ENCODE data around the gene PPM1D.

PPM1D gene

DNA sequence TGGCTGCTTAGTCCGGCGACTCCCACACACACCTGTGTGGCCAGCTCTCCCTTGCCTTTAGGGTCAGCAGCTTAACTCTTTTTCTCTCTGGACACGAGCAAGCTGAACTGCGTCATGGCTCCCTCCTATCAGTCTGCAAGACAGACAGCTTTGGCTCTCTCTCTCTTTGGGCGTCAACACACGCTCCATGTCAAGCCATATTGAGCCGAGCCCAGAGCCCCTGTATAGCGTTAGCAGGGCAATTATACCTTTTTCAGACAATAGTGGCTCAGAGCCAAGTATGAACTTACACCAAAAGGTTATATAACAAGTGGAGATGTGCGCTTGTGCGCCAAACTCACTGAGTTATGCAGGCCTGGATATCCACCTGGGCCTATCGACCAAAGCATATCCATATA, 39.1 kb upstream of the PPM1D start:
- H3K4me3 ChIP-seq (ENCODE audit: low read length): no peak overlapping the region
- no peak for DNase-seq (ENCODE audit: low read depth)
- TF ChIP-seq, protein P1, sequence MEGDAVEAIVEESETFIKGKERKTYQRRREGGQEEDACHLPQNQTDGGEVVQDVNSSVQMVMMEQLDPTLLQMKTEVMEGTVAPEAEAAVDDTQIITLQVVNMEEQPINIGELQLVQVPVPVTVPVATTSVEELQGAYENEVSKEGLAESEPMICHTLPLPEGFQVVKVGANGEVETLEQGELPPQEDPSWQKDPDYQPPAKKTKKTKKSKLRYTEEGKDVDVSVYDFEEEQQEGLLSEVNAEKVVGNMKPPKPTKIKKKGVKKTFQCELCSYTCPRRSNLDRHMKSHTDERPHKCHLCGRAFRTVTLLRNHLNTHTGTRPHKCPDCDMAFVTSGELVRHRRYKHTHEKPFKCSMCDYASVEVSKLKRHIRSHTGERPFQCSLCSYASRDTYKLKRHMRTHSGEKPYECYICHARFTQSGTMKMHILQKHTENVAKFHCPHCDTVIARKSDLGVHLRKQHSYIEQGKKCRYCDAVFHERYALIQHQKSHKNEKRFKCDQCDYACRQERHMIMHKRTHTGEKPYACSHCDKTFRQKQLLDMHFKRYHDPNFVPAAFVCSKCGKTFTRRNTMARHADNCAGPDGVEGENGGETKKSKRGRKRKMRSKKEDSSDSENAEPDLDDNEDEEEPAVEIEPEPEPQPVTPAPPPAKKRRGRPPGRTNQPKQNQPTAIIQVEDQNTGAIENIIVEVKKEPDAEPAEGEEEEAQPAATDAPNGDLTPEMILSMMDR (IDR thresholded peaks at IDR 0.05; ENCODE audit: insufficient read depth, low read depth, low read length, missing control alignments): no peak

DNA sequence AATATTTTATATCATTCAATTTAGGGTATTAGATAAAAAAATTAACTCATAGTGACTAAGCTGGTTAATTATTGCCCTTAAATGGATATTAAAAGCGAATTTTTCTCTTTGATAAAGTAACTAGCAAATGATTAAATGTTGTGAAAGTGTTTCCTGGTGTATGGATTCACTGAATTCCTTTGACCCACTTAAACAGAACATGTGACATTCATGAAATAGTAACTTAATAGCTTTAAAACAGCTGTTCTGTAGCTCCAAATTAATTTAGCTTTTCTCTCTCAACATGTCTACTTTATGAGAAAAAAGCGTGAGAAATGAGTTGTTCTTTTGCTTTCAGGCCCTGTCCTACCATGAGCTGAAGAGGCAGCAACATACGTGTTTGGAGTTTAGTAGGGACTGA, 37.6 kb upstream of the PPM1D start:
- H3K4me3 ChIP-seq (ENCODE audit: low read length): no peak overlapping the region
- no peak for DNase-seq (ENCODE audit: low read depth)
- TF ChIP-seq, protein P1 (IDR thresholded peaks at IDR 0.05; ENCODE audit: insufficient read depth, low read depth, low read length, missing control alignments): no peak

DNA sequence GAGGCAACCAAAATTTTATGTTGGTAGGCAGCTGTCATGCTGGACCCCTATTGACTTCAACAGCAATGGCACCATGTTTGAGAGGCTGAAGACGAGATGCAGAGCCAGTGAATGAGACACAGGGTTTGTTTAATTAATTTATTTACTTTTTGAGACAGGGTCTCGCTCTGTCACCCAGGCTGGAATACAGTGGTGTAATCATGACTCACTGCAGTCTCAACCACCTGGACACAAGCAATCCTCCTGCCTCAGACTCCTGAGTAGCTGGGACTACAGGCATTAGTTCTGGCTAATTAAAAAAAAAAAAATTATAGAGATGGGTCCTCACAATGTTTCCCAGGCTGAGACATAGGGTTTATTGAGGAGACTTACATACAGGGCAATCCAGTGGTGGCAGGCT, 36.2 kb upstream of the PPM1D start:
- TF ChIP-seq, protein P1 (IDR thresholded peaks at IDR 0.05; ENCODE audit: insufficient read depth, low read depth, low read length, missing control alignments): no peak
- no peak overlapping the region for H3K4me3 ChIP-seq (ENCODE audit: low read length)
- DNase-seq (ENCODE audit: low read depth): peak; percentile 35

DNA sequence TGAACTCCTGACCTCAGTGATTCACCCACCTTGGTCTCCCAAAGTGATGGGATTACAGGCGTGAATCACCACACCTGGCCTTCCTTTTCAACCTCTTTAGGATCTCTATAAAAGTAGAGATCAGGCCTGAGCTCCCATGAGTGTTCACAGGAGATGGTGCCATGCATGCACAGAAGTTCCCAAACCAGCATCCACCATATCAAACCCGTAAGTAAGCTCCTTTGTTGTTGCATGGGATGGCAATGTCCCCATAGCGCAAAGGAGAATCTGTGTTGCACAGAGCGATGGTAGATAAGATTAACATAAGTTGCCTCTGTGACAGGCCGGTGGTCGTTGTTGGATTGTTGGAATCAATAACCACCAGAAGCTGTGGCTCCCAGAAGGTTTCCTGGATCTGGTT, 34.8 kb upstream of the PPM1D start:
- TF ChIP-seq, protein P1 (IDR thresholded peaks at IDR 0.05; ENCODE audit: insufficient read depth, low read depth, low read length, missing control alignments): no peak
- DNase-seq (ENCODE audit: low read depth): no peak
- no peak overlapping the region for H3K4me3 ChIP-seq (ENCODE audit: low read length)

DNA sequence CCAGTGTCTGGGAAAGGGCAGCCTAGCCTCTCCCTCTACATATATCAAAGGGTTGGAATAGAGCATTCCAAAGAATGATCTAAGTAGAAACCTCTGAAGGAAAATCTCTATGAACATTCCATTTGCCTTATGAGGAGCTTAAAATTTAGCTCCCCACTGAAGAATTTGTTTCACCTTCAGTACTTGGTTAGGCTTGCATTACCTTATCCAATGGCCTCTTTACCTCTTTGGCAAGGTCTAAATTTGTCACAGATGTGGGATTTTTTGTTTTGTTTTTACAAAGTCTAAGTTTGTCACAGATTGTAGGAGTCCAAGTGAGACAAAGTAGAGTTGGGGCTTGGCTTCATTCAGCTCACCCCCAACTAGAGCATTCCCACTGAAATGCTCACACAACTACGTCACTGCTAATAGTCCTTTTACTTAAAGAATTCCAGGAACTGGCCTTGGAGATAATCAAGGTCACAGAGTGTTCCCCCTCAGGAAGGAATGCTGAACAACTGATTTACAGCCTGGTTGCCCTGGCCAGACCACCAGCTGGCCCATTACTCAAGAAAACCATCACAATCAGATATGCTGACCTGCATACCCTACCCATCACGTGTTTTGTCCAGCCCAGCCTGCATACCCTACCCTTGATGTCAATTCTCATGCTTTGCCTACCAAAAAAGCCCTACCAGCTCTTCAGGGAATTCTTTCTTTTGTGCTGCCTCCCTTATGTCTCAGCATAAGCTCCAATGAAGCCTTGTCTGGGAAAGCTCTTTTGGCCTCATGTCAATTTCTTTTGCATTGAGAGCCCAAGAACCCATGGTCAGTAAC, 26.5 kb upstream of the PPM1D start:
- H3K4me3 ChIP-seq (ENCODE audit: low read length): no peak overlapping the region
- no peak for DNase-seq (ENCODE audit: low read depth)
- TF ChIP-seq, protein P1 (IDR thresholded peaks at IDR 0.05; ENCODE audit: insufficient read depth, low read depth, low read length, missing control alignments): no peak

DNA sequence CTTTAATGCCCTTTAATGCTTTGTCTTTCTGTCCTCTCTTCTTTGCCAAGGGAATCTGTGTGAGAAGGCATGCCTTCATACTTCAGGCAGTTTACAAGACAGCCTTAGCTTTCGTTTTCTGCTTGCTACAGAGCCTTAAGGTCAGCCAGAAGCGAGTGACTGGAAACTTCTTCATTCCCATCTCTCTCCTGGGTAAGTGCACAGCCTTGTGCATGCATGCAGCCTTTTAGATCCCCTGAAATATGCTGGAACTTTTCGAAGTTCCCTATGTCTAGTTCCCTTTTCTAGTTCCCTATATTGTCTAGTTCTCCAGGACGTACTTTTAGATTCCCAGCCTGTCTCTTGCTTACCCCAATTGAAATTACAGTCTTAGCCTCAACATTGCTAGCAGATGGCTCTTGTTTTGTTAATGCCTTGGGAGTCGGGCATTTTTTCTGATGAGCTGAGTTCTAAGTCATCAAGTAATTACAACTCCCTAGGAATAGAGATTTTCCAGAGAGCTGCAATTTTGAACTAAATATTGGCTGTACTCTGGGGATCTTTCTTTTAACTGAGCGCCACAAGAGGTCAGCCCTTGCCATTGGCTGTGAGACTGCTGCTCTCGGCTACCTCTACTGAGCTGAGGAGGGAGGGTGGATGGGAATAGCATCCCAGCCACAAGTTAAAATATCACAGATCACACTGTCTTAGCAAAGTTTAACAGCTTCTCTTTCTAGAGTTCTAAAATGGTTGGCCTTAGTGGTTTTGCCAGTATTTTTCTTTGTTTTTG, 22.7 kb upstream of the PPM1D start:
- H3K4me3 ChIP-seq (ENCODE audit: low read length): no peak overlapping the region

More for the DNA sequence above, 22.7 kb upstream of the PPM1D start:
- no peak for DNase-seq (ENCODE audit: low read depth)
- TF ChIP-seq, protein P1 (IDR thresholded peaks at IDR 0.05; ENCODE audit: insufficient read depth, low read depth, low read length, missing control alignments): no peak
